NCI-H1092 (cell line): ENCODE measurements around the gene GRK1.
A peak's percentile ranks its signal among the peaks of the same experiment; 100 is the strongest.

Source experiments
- DNase-seq: peaks from one replicate; lab custom pipeline; 2025; lab: John Stamatoyannopoulos, UW

The GRK1 gene

GRCh38 chr13:113632706-113633484 is 34.1 kb upstream of the GRK1 start:
- DNase-seq = no peak

- DNase-seq = no peak
Measured at GRCh38 chr13:113633485-113633873, 33.5 kb upstream of the GRK1 start.

- no peak for DNase-seq
Measured at GRCh38 chr13:113634279-113635047, 32.6 kb upstream of the GRK1 start.

- no peak for DNase-seq
Measured at GRCh38 chr13:113635048-113635420, 32.0 kb upstream of the GRK1 start.

- no peak for DNase-seq
Measured at GRCh38 chr13:113635709-113636108, 31.3 kb upstream of the GRK1 start.

- no peak for DNase-seq
Measured at GRCh38 chr13:113636266-113636963, 30.6 kb upstream of the GRK1 start.

- DNase-seq = no peak
Measured at GRCh38 chr13:113637262-113638160, 29.5 kb upstream of the GRK1 start.

GRCh38 chr13:113638173-113638746 is 28.8 kb upstream of the GRK1 start:
- DNase-seq = no peak

GRCh38 chr13:113638806-113639205 is 28.2 kb upstream of the GRK1 start:
- no peak for DNase-seq

GRCh38 chr13:113639616-113640262 is 27.3 kb upstream of the GRK1 start:
- no peak for DNase-seq

- no peak for DNase-seq
Measured at GRCh38 chr13:113641426-113641825, 25.6 kb upstream of the GRK1 start.

- DNase-seq = no peak
Measured at GRCh38 chr13:113642563-113642962, 24.5 kb upstream of the GRK1 start.

GRCh38 chr13:113643593-113643992 is 23.4 kb upstream of the GRK1 start:
- no peak for DNase-seq

- no peak for DNase-seq
Measured at GRCh38 chr13:113644800-113645199, 22.2 kb upstream of the GRK1 start.

- no peak for DNase-seq
Measured at GRCh38 chr13:113645329-113645728, 21.7 kb upstream of the GRK1 start.

- peak; percentile 33 for DNase-seq
Measured at GRCh38 chr13:113646376-113646775, 20.6 kb upstream of the GRK1 start.

- DNase-seq = no peak
Measured at GRCh38 chr13:113646921-113647340, 20.1 kb upstream of the GRK1 start.

- peak; percentile 95 for DNase-seq
Measured at GRCh38 chr13:113647351-113648215, 19.4 kb upstream of the GRK1 start.

- DNase-seq = no peak
Measured at GRCh38 chr13:113648216-113648610, 18.8 kb upstream of the GRK1 start.

- no peak for DNase-seq
Measured at GRCh38 chr13:113649212-113649611, 17.8 kb upstream of the GRK1 start.
